Measurements from ENCODE around the gene TBX3.

The TBX3 gene

DNA sequence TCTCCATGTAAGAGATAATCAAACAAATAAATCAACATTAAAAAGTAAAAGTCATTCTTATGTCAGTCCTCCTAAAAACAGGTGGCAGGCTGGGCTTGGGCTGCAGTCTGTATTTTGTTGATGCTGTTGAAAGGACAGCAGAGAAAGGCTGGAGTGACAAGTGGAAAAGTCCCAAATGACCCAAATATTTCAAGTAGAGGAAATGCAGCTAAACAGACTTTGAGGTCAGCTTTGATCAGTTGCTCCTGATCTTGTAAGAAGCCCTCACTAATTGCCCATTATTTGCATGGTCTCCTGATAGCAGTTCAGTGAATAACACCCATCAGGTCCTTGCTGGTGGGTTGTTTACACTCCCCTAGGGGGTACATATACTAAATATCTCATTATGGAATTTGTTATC is 24.9 kb downstream of the TBX3 start:
- Histone ChIP-seq H4K20me1 (ENCODE audit: insufficient read depth, low read length) (no peaks in the 10 kb centered on the region), H3K9me3 (ENCODE audit: low read length) (no peaks in the 10 kb centered on the region), H2AFZ (ENCODE audit: low read length) (no peak overlapping the region), H3K79me2 (ENCODE audit: insufficient read depth, low read length) (no peaks in the 10 kb centered on the region), H3K36me3 (ENCODE audit: insufficient read depth, low read length) (no peaks in the 10 kb centered on the region), H3K4me2 (ENCODE audit: low read length) (no peak overlapping the region), H3F3A (ENCODE audit: insufficient read depth, low read length) (no peaks in the 10 kb centered on the region), H3K9me2 (ENCODE audit: low read depth, low read length) (no peaks in the 10 kb centered on the region), H3K27ac (ENCODE audit: low read depth, low read length, poor library complexity, severe bottlenecking) (no peak overlapping the region), H3K9ac (ENCODE audit: low read length) (no peak overlapping the region), H3K4me3 (ENCODE audit: low read depth, low read length, poor library complexity, severe bottlenecking) (no peak overlapping the region), H3K4me1 (ENCODE audit: insufficient read depth, low read length, severe bottlenecking) (no peaks in the 10 kb centered on the region), H3K27me3 (ENCODE audit: insufficient read depth, low read length) (no peaks in the 10 kb centered on the region; the same call in 1 of the 2 replicates)
- TF ChIP-seq, protein P1, sequence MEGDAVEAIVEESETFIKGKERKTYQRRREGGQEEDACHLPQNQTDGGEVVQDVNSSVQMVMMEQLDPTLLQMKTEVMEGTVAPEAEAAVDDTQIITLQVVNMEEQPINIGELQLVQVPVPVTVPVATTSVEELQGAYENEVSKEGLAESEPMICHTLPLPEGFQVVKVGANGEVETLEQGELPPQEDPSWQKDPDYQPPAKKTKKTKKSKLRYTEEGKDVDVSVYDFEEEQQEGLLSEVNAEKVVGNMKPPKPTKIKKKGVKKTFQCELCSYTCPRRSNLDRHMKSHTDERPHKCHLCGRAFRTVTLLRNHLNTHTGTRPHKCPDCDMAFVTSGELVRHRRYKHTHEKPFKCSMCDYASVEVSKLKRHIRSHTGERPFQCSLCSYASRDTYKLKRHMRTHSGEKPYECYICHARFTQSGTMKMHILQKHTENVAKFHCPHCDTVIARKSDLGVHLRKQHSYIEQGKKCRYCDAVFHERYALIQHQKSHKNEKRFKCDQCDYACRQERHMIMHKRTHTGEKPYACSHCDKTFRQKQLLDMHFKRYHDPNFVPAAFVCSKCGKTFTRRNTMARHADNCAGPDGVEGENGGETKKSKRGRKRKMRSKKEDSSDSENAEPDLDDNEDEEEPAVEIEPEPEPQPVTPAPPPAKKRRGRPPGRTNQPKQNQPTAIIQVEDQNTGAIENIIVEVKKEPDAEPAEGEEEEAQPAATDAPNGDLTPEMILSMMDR (IDR thresholded peaks at IDR 0.05; ENCODE audit: low read length): no peak
- TF ChIP-seq EZH2 (IDR thresholded peaks at IDR 0.05; ENCODE audit: borderline replicate concordance, low read length): no peak

DNA sequence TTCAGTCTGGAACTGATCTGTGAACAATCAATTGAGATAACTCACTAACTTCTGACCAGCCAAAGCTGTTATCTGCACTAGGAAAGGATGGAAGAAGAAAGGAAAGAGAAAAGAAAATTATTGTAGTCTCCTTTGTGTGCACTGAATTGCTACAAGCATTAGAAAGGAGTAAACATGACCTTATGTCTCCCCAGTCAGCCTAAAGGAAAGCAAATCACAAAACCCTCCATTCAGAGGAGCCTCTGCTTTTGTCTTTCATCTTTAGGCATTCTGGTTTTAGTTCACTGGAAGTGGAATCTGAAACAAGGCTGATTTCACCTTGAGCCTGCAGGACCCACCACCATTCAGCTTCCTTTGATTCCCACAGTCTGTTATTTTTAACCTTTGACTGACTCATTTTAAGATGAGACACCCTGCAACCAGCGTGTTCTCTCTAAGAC is 26.0 kb downstream of the TBX3 start:
- no peaks in the 10 kb centered on the region for H3K9me2 ChIP-seq (ENCODE audit: low read depth, low read length)
- no peaks in the 10 kb centered on the region for H3K36me3 ChIP-seq (ENCODE audit: insufficient read depth, low read length)
- no peak overlapping the region for H3K9ac ChIP-seq (ENCODE audit: low read length)
- H3K4me3 ChIP-seq (ENCODE audit: low read depth, low read length, poor library complexity, severe bottlenecking): no peak overlapping the region
- no peak overlapping the region for H2AFZ ChIP-seq (ENCODE audit: low read length)
- TF ChIP-seq, protein P1 (IDR thresholded peaks at IDR 0.05; ENCODE audit: low read length): no peak
- no peak for TF ChIP-seq EZH2 (IDR thresholded peaks at IDR 0.05; ENCODE audit: borderline replicate concordance, low read length)
- H3F3A ChIP-seq (ENCODE audit: insufficient read depth, low read length): no peaks in the 10 kb centered on the region
- H4K20me1 ChIP-seq (ENCODE audit: insufficient read depth, low read length): no peaks in the 10 kb centered on the region
- no peaks in the 10 kb centered on the region for H3K9me3 ChIP-seq (ENCODE audit: low read length)
- no peaks in the 10 kb centered on the region for H3K79me2 ChIP-seq (ENCODE audit: insufficient read depth, low read length)
- H3K4me2 ChIP-seq (ENCODE audit: low read length): no peak overlapping the region
- H3K4me1 ChIP-seq (ENCODE audit: insufficient read depth, low read length, severe bottlenecking): no peaks in the 10 kb centered on the region
- no peaks in the 10 kb centered on the region; the same call in 1 of the 2 replicates for H3K27me3 ChIP-seq (ENCODE audit: insufficient read depth, low read length)
- H3K27ac ChIP-seq (ENCODE audit: low read depth, low read length, poor library complexity, severe bottlenecking): no peak overlapping the region

DNA sequence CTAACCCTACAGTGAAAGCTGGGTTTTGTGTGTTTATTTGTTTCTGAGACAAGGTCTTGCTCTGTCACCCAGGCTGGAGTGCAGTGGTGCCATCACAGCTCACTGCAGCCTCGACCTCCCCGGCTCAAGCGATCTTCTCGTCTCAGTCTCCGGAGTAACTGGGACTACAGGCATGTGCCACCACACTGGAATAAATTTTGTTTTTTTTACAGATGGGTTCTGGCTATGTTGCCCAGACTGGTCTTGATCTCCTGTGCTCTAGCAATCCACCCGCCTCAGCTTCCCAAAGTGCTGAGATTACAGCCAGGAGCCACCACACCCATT is 26.4 kb downstream of the TBX3 start:
- no peak overlapping the region for H3K4me3 ChIP-seq (ENCODE audit: low read depth, low read length, poor library complexity, severe bottlenecking)
- no peaks in the 10 kb centered on the region for H4K20me1 ChIP-seq (ENCODE audit: insufficient read depth, low read length)
- H3K9ac ChIP-seq (ENCODE audit: low read length): no peak overlapping the region
- H3K27me3 ChIP-seq (ENCODE audit: insufficient read depth, low read length): no peaks in the 10 kb centered on the region; the same call in 1 of the 2 replicates
- no peak overlapping the region for H3K27ac ChIP-seq (ENCODE audit: low read depth, low read length, poor library complexity, severe bottlenecking)
- no peaks in the 10 kb centered on the region for H3F3A ChIP-seq (ENCODE audit: insufficient read depth, low read length)
- no peaks in the 10 kb centered on the region for H3K79me2 ChIP-seq (ENCODE audit: insufficient read depth, low read length)
- no peaks in the 10 kb centered on the region for H3K36me3 ChIP-seq (ENCODE audit: insufficient read depth, low read length)
- no peaks in the 10 kb centered on the region for H3K4me1 ChIP-seq (ENCODE audit: insufficient read depth, low read length, severe bottlenecking)
- H3K9me2 ChIP-seq (ENCODE audit: low read depth, low read length): no peaks in the 10 kb centered on the region
- TF ChIP-seq, protein P1 (IDR thresholded peaks at IDR 0.05; ENCODE audit: low read length): no peak
- TF ChIP-seq EZH2 (IDR thresholded peaks at IDR 0.05; ENCODE audit: borderline replicate concordance, low read length): no peak
- H3K9me3 ChIP-seq (ENCODE audit: low read length): no peaks in the 10 kb centered on the region
- no peak overlapping the region for H3K4me2 ChIP-seq (ENCODE audit: low read length)
- no peak overlapping the region for H2AFZ ChIP-seq (ENCODE audit: low read length)
